Right forelimb (tissue), 1 donor: ENCODE results near the gene NR5A2.

Experiments used
- DNase-seq: peaks from one replicate; pipeline ENCODE4 v3.0.0-alpha.2; 2018

The NR5A2 gene

GRCh38 chr1:200036619-200037270 is 9.2 kb downstream of the NR5A2 start:
- DNase-seq = no peak

GRCh38 chr1:200037501-200037900 is 10.0 kb downstream of the NR5A2 start:
- no peak for DNase-seq

- DNase-seq = no peak
Measured at GRCh38 chr1:200037904-200038303, 10.4 kb downstream of the NR5A2 start.

- no peak for DNase-seq
Measured at GRCh38 chr1:200038325-200038980, 10.9 kb downstream of the NR5A2 start.

GRCh38 chr1:200038981-200039848 is 11.7 kb downstream of the NR5A2 start:
- peak; percentile 67 for DNase-seq

- DNase-seq = no peak
Measured at GRCh38 chr1:200039849-200040474, 12.5 kb downstream of the NR5A2 start.

- no peak for DNase-seq
Measured at GRCh38 chr1:200040481-200041138, 13.1 kb downstream of the NR5A2 start.

- no peak for DNase-seq
Measured at GRCh38 chr1:200041337-200042118, 14.0 kb downstream of the NR5A2 start.

- DNase-seq = no peak
Measured at GRCh38 chr1:200042119-200042551, 14.6 kb downstream of the NR5A2 start.

- no peak for DNase-seq
Measured at GRCh38 chr1:200042552-200043335, 15.2 kb downstream of the NR5A2 start.

GRCh38 chr1:200043336-200043668 is 15.8 kb downstream of the NR5A2 start:
- DNase-seq = no peak

GRCh38 chr1:200046115-200046514 is 18.6 kb downstream of the NR5A2 start:
- DNase-seq = no peak

GRCh38 chr1:200048244-200048643 is 20.7 kb downstream of the NR5A2 start:
- DNase-seq = no peak

GRCh38 chr1:200049810-200050209 is 22.3 kb downstream of the NR5A2 start:
- DNase-seq = no peak

- no peak for DNase-seq
Measured at GRCh38 chr1:200051620-200052019, 24.1 kb downstream of the NR5A2 start.

- DNase-seq = no peak
Measured at GRCh38 chr1:200053091-200053490, 25.6 kb downstream of the NR5A2 start.

GRCh38 chr1:200053646-200054045 is 26.1 kb downstream of the NR5A2 start:
- DNase-seq = no peak

GRCh38 chr1:200058341-200058740 is 30.8 kb downstream of the NR5A2 start:
- DNase-seq = no peak

GRCh38 chr1:200062143-200062542 is 34.6 kb downstream of the NR5A2 start:
- DNase-seq = no peak

- DNase-seq = no peak
Measured at GRCh38 chr1:200072636-200073285, 45.3 kb downstream of the NR5A2 start.

- DNase-seq = no peak
Measured at GRCh38 chr1:200073286-200073637, 45.8 kb downstream of the NR5A2 start.
